Kidney (tissue), 14 donors: ENCODE data around the gene GPR37. TPM values are rescaled to one million over a fixed set of nuclear protein-coding genes. Genes with fewer than 3 reads are reported as not detected.

ENCODE experiments used
- DNase-seq, 5 donors: peaks; one replicate each; pipeline ENCODE4 v3.0.0-alpha.2; 2013 to 2020
- FAIRE-seq: peaks from 2 replicates; lab custom pipeline; 2012; peaks lifted over from hg19 to GRCh38; lab: Jason Lieb, UNC
- H3K27ac ChIP-seq, 2 donors: one replicate each; pipeline ENCODE4 v1.7.0; 2013; ENCODE audit warnings: low read depth in 2 of 2, low read length in 2 of 2, inconsistent platforms in 1 of 2
- H3K27me3 ChIP-seq: one replicate; pipeline ENCODE4 v1.7.1; 2013; ENCODE audit warnings: low read length, inconsistent platforms; ENCODE audit not compliant: control insufficient read depth, insufficient read depth
- H3K36me3 ChIP-seq, 3 donors: one replicate each; pipeline versions ENCODE4 v1.7.0 to v1.7.1; 2013; ENCODE audit warnings: low read length in 3 of 3, control low read depth in 1 of 3, inconsistent platforms in 1 of 3; ENCODE audit not compliant: insufficient read depth in 3 of 3, control insufficient read depth in 2 of 3
- H3K4me1 ChIP-seq, 3 donors: one replicate each; pipeline versions ENCODE4 v1.7.0 to v1.7.1; 2013; ENCODE audit warnings: low read length in 3 of 3, inconsistent platforms in 1 of 3, low read depth in 1 of 3; ENCODE audit not compliant: control insufficient read depth in 2 of 3, insufficient read depth in 2 of 3
- H3K4me3 ChIP-seq, 3 donors: one replicate each; pipeline versions ENCODE4 v1.7.0 to v1.8.1; 2013; ENCODE audit warnings: low read length in 3 of 3, control low read depth in 1 of 3, inconsistent platforms in 1 of 3
- H3K9ac ChIP-seq, 3 donors: one replicate each; pipeline versions ENCODE4 v1.7.0 to v1.7.1; 2013; ENCODE audit warnings: low read length in 3 of 3, control low read depth in 1 of 3, inconsistent platforms in 1 of 3
- H3K9me3 ChIP-seq, 3 donors: one replicate each; pipeline versions ENCODE4 v1.7.0 to v1.7.1; 2013; ENCODE audit warnings: low read length in 3 of 3, control low read depth in 1 of 3, inconsistent platforms in 1 of 3; ENCODE audit not compliant: control insufficient read depth in 2 of 3, insufficient read depth in 1 of 3
- intact Hi-C: fragments of 100-400 bp; cut with DNase I; formaldehyde crosslinking; loops from one replicate; pipeline ENCODE4 v1.11.1; 2022
- polyA plus RNA-seq: library from polyadenylated mRNA; stranded (reverse); fragments of 350-450 nt; fragmentation: Illumina TruSeq; extraction: RNeasy Lipid Tissue Mini Kit (QIAGEN cat#74804); gene quantifications from one replicate; pipeline ENCODE4 v1.2.3, GENCODE V29; 2014; ENCODE audit warnings: low read depth, low replicate concordance; ENCODE audit not compliant: insufficient read depth
- total RNA-seq: library from RNA; stranded (reverse); fragmentation: NEBNext Ultra II Directional; extraction: Animal tissue kit (Norgen Biotek cat#: 25700); gene quantifications from one replicate; pipeline ENCODE4 v1.2.1, GENCODE V29; 2021
- TF ChIP-seq, protein P1 (sequence below): IDR thresholded peaks from 3 replicates; pipeline ENCODE4 v1.5.1; 2012; ENCODE audit warnings: mild to moderate bottlenecking, moderate library complexity, borderline replicate concordance; ENCODE audit not compliant: insufficient read depth; ENCODE audit errors: extremely low read depth
- donor health status: control.
- donor health status: control.
- donor health status: control.
- donor health status: control.
- donor health status: control.
- donor health status: DM: yes; HTN: yes; CAD: no.
- donor health status: Normal renal cell carcinoma (clear cell type).

GPR37 gene
- total and polyA plus RNA-seq, 2 donors from 2014 or later: 0.60 to 4.4 TPM

DNA sequence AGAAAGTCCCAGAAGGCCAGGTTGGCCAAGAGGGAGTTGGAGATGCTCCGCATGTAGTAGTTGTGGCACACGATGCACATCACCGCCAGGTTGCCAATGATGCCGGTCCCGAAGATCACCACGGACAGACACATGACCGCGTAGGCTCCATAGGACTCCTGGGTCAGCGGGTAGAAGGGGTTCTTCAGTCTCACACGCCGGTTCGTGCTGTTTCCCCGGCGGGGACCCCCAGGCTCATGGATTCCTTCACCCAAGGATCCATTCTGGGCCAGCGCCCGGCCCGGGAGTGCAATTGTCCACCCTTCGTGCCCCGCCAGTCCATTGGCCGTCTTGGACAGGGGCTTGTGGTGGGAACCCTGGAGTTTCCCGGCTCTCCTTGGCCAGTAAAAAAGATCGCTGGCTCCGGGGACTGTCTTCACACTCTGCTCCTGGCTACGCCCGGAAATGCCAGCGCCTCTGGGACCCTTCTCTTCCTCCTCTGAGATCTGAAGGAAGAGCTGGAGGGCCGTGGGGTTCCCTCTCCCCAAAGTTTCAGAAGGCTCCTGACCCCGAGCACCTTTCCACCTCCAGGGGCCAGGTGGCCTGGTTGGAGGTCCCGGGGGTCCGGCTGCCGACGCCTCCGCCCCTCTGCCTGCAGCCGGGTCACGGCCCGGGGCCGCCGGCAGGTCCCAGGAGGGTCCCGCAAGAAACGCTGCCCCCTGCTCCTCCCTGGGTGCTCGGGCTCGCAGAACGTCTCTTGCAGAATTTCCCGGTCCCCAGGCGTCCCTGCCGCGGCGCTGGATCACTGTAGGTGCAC, 1.3 kb downstream of the GPR37 start:
- Histone ChIP-seq H3K27me3 (peaks cover 7% of the 10 kb centered on the region), H3K36me3 (no peaks in the 10 kb centered on the region), H3K9me3 (no peaks in the 10 kb centered on the region), H3K27ac (no peak overlapping the region), H3K4me1 (peaks cover 0 to 2% (median 0%) of the 10 kb centered on the region in 3 donors), H3K9ac (no peak overlapping the region), H3K4me3 (peak overlapping the region; percentile 12 to 43 (median 38))
- DNase-seq: peak in 2 of 5 donors; percentile 10 to 55
- TF ChIP-seq, protein P1, sequence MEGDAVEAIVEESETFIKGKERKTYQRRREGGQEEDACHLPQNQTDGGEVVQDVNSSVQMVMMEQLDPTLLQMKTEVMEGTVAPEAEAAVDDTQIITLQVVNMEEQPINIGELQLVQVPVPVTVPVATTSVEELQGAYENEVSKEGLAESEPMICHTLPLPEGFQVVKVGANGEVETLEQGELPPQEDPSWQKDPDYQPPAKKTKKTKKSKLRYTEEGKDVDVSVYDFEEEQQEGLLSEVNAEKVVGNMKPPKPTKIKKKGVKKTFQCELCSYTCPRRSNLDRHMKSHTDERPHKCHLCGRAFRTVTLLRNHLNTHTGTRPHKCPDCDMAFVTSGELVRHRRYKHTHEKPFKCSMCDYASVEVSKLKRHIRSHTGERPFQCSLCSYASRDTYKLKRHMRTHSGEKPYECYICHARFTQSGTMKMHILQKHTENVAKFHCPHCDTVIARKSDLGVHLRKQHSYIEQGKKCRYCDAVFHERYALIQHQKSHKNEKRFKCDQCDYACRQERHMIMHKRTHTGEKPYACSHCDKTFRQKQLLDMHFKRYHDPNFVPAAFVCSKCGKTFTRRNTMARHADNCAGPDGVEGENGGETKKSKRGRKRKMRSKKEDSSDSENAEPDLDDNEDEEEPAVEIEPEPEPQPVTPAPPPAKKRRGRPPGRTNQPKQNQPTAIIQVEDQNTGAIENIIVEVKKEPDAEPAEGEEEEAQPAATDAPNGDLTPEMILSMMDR: no peak
- no peak for FAIRE-seq
- intact Hi-C loops: no loop called here

DNA sequence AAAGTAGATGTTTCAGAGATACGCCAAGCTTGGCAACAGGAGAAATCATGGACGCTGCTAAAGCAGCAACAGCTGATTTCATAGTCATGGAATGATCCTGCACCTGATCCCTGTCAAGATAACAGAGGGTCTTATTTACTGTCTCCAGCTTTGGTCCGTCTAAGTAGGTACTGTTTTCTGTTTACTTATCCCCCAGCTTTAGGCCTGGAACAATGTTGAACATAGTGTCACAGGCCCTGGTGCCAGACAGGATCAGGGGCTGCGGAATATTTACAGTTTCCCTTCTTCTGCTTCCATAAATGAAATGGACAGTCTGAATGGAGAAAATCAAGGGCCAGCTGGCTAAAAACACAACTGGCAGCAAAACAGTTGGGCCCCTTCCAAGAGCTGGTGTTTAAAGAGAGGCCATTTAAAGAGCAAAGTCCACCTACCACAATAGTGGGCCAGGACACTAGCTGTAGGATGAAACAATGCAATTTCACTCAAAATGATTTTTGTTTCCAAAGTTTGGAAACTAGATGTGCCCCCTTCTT, 2.9 kb downstream of the GPR37 start:
- TF ChIP-seq, protein P1: no peak
- FAIRE-seq (no peak), DNase-seq (no peak)
- intact Hi-C loops: no loop called here
- peaks cover 7% of the 10 kb centered on the region for H3K27me3 ChIP-seq
- no peak overlapping the region for H3K9ac ChIP-seq
- no peaks in the 10 kb centered on the region for H3K36me3 ChIP-seq
- H3K27ac ChIP-seq: no peak overlapping the region
- no peaks in the 10 kb centered on the region for H3K9me3 ChIP-seq
- no peak overlapping the region for H3K4me3 ChIP-seq
- H3K4me1 ChIP-seq: peaks cover 0 to 2% (median 0%) of the 10 kb centered on the region in 3 donors

DNA sequence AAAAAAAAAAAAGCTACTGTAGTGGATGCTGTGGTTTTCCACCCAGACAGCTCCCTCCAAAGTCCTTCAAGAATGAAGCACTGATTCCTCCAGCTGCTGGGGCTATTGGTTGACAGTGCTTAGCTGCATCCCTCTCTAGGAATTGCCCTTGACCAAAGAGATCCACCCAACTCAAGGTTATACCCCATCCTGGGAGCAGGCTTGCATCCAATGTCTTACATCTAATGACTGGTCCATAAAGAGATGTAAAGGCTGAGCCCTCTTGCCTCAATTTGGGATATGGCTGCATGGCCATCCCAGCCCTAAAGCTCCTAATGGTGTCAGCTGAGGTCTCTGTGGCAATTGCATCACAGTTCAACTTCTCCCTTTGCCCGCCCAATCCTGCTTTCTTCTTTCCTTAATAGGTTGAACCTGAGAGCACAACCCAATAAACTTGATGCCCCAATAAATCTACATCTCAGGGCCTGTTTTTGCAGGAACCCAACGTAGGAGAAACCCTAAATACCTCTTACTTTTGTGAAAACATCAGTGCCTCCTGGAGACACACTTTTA, 4.4 kb downstream of the GPR37 start:
- DNase-seq (no peak), FAIRE-seq (no peak)
- Histone ChIP-seq H3K9ac (no peak overlapping the region), H3K9me3 (no peaks in the 10 kb centered on the region), H3K4me1 (peaks cover 0 to 2% (median 0%) of the 10 kb centered on the region in 3 donors), H3K27me3 (peaks cover 7% of the 10 kb centered on the region), H3K27ac (no peak overlapping the region), H3K4me3 (no peak overlapping the region), H3K36me3 (no peaks in the 10 kb centered on the region)
- intact Hi-C loops: no loop called here
- TF ChIP-seq, protein P1: no peak
